HG03066 (cell line): ENCODE results near the gene ACSS1.

ENCODE experiments used
- ATAC-seq: cut with Tn5 transposase; IDR thresholded peaks from one replicate; pipeline ENCODE4 v1.9.1; 2021; ENCODE audit warnings: low read depth; ENCODE audit not compliant: unreplicated experiment

ACSS1 gene

DNA sequence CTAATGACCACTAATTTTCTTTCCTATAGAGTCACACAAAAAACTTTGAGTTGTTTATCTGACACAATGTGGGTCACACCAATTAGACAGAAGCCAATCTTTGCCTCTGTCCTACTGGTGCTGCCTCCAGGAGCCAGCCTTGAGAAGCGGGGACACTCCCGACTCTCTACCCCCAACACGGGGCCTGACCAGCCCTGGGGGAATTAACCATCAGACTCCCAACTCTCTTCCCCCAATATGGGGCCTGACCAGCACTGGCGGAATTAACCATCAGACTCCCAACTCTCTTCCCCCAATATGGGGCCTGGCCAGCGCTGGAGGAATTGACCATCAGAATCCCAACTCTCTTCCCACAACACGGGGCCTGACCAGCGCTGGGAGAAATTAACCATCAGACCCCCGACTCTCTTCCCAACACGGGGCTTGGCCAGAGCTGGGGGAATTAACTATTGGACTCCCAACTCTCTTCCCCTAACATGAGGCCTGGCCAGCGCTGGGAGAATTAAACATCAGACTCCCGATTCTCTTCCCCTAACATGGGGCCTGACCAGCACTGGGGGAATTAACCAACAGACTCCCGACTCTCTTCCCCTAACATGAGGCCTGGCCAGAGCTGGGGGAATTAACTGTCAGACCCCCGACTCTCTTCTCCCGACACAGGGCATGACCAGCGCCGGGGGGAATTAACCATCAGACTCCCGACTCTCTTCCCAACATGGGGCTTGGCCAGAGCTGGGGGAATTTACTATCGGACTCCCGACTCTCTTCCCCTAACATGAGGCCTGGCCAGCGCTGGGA, 96.4 kb downstream of the ACSS1 start:
- no peak for ATAC-seq

DNA sequence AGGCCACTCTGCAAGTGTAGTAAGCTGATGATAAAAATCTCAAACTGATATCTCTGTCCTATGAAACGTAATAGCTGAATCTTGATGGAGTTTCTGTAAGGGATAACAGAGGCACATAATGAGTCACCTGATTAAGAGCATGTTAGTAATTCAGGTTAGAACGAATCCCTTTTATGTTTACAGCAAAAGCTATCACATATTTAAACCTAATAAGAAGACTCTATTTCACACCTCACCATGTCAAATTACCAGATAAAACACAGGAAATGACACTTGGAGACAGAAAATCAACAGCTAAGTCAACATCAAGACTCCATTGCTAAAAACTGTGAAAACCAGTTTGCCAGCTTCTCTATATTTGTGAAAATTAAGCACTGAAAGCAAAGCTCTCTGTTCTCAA, 97.1 kb downstream of the ACSS1 start:
- ATAC-seq, result no peak

DNA sequence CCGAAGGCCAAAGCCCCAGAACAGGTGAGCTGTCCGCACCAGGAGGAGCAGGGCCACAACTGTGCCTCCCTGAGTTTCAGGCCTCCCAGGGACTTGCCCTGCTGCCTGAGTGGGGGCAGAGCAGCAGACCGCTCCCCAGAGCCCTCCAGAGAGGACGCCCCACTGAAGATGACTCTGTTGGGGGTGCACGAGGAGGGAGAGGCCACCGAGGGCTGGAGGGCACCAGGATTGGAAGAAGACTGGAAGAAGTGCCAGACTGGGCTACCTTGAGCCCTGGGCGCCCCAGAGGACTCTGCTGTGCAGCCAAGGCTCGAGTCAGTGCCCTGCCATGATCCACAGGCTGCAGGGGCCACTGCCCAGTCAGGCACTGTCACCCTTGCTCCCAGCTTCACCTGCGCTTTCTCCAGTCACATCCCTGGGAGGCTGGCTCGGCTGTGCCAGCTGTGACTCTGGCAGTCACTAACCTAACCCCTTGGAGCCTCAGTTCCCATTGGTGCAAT, 97.6 kb downstream of the ACSS1 start:
- ATAC-seq, result no peak

DNA sequence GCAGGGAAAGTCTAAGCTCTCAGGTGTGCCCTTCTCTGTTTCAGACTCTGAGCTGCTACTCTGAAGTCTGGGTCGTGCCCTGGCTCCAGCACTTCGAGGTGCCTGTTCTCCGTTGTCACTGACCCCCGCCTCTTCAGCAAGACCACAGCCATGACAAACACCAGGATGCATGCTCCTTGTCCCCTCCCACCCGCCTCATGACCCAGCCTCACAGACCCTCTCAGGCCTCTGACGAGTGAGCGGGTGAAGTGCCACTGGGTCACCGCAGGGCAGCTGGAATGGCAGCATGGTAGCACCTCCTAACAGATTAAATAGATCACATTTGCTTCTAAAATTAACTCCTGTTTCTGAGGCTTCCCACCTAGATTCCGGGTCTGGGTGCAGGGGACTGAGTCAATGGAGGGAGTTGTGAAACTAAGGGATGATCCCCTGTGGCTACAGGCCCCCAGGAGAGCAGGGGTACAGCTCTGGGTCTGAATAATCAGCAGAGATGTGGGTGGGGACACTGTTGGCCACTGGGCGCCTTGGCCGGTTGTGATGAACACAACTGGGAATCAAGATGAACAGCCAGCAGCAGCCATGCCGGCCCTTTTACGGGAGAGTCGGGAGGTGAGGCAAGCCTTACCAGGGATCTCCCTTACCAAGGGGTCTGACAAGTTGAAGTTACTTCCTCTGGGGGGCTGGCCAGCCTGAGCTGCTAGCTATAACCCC, 98.2 kb downstream of the ACSS1 start:
- ATAC-seq, result no peak

DNA sequence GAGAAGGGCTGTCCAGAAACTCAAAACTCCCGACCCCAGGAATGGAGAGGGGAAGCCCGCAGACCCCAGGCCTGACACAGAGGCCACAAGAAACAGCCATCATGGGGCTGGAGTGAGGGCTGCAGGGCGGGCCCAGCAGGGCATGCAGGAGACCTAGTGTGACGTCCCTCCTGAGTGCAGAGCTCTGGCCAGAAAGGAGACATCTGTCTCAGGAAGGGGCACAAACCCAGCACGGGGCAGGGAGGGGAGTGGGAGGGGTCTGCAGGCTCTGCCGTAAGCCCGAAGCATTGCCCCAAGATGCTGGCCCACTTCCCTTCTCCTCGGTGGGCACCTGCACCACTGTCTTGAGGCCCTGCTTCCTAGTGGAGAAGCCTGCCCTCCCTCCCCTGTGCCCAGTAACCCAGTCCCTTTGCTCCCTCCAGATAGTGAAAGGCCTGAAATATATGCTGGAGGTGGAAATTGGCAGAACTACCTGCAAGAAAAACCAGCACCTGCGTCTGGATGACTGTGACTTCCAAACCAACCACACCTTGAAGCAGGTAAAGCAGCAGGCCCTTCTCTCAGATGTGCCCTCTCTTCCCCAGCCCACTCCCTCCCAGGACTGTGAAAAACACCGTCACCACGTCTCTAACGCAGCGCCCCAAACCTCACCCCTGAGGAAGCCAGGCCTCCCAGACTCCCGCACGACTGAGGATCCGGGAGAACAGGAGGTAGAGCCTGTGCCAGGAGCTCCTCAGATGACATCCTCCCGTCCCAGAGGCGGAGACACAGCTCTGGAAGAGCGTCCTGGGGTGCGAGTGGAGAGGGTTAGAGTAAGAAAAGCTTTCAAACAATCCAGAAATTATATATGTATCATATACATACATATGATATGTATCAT, 99.2 kb downstream of the ACSS1 start:
- ATAC-seq, result no peak

- ATAC-seq, result no peak
These were observed 100.5 kb downstream of the ACSS1 start for GRCh38 chr20:24957326-24958016.
